ENCODE data around the gene BRF1.
A peak's percentile ranks its signal among the peaks of the same experiment; 100 is the strongest.

The BRF1 gene

DNA sequence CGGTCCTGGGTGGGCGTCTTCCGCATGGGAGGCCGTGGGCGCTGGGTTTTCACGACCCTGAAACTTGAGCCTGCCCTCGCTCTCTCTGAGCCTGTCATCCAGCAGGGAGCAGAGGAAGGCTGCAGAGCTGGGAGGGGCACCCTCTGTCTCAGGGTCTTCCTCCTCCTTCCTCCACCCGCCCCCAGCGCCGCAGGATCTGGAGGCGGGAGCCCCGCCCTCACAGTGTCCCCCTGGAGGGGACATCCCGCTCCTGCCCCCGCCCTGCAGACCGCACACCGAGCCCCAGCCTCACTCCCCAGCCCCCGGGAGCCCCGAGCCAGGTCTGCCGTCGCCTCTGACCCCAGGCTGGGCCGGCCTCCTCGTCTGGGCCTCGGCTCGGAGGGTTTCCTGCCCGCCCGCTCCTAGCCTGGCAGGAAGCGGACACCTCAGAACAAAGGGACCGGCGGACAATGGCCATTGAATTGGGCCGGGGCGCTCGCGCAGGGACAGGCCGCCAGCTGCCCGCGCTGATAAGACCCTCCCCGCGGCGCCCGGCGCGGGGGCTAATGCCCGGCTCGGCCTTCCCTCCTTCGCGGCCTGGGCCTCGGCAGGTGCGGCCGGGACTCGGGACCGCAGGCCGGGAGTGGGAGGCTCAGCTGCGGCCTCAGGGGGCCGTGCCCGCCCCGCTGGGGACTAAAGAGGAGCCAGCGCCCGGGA is 104.4 kb downstream of the BRF1 start:
- Histone ChIP-seq H3K27me3 (ENCODE audit: control insufficient read depth, insufficient read depth, low read length) (peaks cover 3% of the 10 kb centered on the region), H3K36me3 (ENCODE audit: control insufficient read depth, insufficient read depth, low read length) (no peaks in the 10 kb centered on the region), H3K9ac (no peak overlapping the region), H2AFZ (peak overlapping the region; percentile 64), H3K4me1 (peaks cover 5% of the 10 kb centered on the region), H3K4me2 (ENCODE audit: low read length) (no peak overlapping the region), H3K9me3 (ENCODE audit: control insufficient read depth, low read length) (no peaks in the 10 kb centered on the region), H3K4me3 (ENCODE audit: low read depth, low read length) (no peak overlapping the region), H3K79me2 (no peaks in the 10 kb centered on the region), H3K27ac (peak overlapping the region; percentile 29)
- no peak for TF ChIP-seq CTCF (IDR thresholded peaks at IDR 0.05)

- peak overlapping the region; percentile 15 for H3K27ac ChIP-seq
- H3K9me3 ChIP-seq (ENCODE audit: control insufficient read depth, low read length): no peaks in the 10 kb centered on the region
- no peak overlapping the region for H3K4me2 ChIP-seq (ENCODE audit: low read length)
- H3K79me2 ChIP-seq: no peaks in the 10 kb centered on the region
- H2AFZ ChIP-seq: no peak overlapping the region
- H3K27me3 ChIP-seq (ENCODE audit: control insufficient read depth, insufficient read depth, low read length): peaks cover 3% of the 10 kb centered on the region
- H3K9ac ChIP-seq: no peak overlapping the region
- H3K36me3 ChIP-seq (ENCODE audit: control insufficient read depth, insufficient read depth, low read length): no peaks in the 10 kb centered on the region
- no peak for TF ChIP-seq CTCF (IDR thresholded peaks at IDR 0.05)
- H3K4me3 ChIP-seq (ENCODE audit: low read depth, low read length): no peak overlapping the region
- peaks cover 5% of the 10 kb centered on the region for H3K4me1 ChIP-seq
These were observed 105.1 kb downstream of the BRF1 start for GRCh38 chr14:105195522-105196264.

GRCh38 chr14:105195051-105195450 is 105.8 kb downstream of the BRF1 start:
- H3K36me3 ChIP-seq (ENCODE audit: control insufficient read depth, insufficient read depth, low read length): no peaks in the 10 kb centered on the region
- H3K9ac ChIP-seq: no peak overlapping the region
- H3K4me1 ChIP-seq: peaks cover 5% of the 10 kb centered on the region
- H3K79me2 ChIP-seq: no peaks in the 10 kb centered on the region
- no peaks in the 10 kb centered on the region for H3K9me3 ChIP-seq (ENCODE audit: control insufficient read depth, low read length)
- no peak for TF ChIP-seq CTCF (IDR thresholded peaks at IDR 0.05)
- H2AFZ ChIP-seq: no peak overlapping the region
- peaks cover 3% of the 10 kb centered on the region for H3K27me3 ChIP-seq (ENCODE audit: control insufficient read depth, insufficient read depth, low read length)
- no peak overlapping the region for H3K27ac ChIP-seq
- no peak overlapping the region for H3K4me3 ChIP-seq (ENCODE audit: low read depth, low read length)
- no peak overlapping the region for H3K4me2 ChIP-seq (ENCODE audit: low read length)

GRCh38 chr14:105193916-105194782 is 106.7 kb downstream of the BRF1 start:
- no peak for TF ChIP-seq CTCF (IDR thresholded peaks at IDR 0.05)
- H3K36me3 ChIP-seq (ENCODE audit: control insufficient read depth, insufficient read depth, low read length): no peaks in the 10 kb centered on the region
- H3K79me2 ChIP-seq: no peaks in the 10 kb centered on the region
- peaks cover 5% of the 10 kb centered on the region for H3K4me1 ChIP-seq
- H2AFZ ChIP-seq: no peak overlapping the region
- H3K9me3 ChIP-seq (ENCODE audit: control insufficient read depth, low read length): no peaks in the 10 kb centered on the region
- H3K4me2 ChIP-seq (ENCODE audit: low read length): no peak overlapping the region
- H3K27ac ChIP-seq: no peak overlapping the region
- no peak overlapping the region for H3K9ac ChIP-seq
- H3K27me3 ChIP-seq (ENCODE audit: control insufficient read depth, insufficient read depth, low read length): peaks cover 3% of the 10 kb centered on the region
- no peak overlapping the region for H3K4me3 ChIP-seq (ENCODE audit: low read depth, low read length)

Data from parathyroid adenoma (tissue), 2 donors.